H9 (cell line): ENCODE measurements around the gene ADISSP. TPM values are rescaled to one million over a fixed set of nuclear protein-coding genes. Genes with fewer than 3 reads are reported as not detected.

Source experiments
- DNase-seq: peaks from one replicate; pipeline ENCODE4 v3.0.0-alpha.2; 2017
- H2AFZ ChIP-seq: one replicate; pipeline ENCODE4 v1.6.1; 2013; ENCODE audit warnings: mild to moderate bottlenecking, low read length, control low read depth, moderate library complexity
- H2AK5ac ChIP-seq: 2 replicates; pipeline ENCODE4 v1.6.1; 2013; ENCODE audit warnings: low read length, control low read depth, mixed read lengths; ENCODE audit not compliant: insufficient read length
- H2BK120ac ChIP-seq: one replicate; pipeline ENCODE4 v1.6.1; 2013; ENCODE audit warnings: low read depth, mild to moderate bottlenecking, low read length, control low read depth, inconsistent platforms; ENCODE audit not compliant: poor library complexity, severe bottlenecking
- H2BK12ac ChIP-seq: 2 replicates; pipeline ENCODE4 v1.6.1; 2013; ENCODE audit warnings: low read length, control low read depth, mixed read lengths, low read depth; ENCODE audit not compliant: insufficient read length
- H2BK15ac ChIP-seq: 2 replicates; pipeline ENCODE4 v1.6.1; 2013; ENCODE audit warnings: low read depth, low read length, control low read depth
- H2BK20ac ChIP-seq: one replicate; pipeline ENCODE4 v1.6.1; 2013; ENCODE audit warnings: low read depth, mild to moderate bottlenecking, low read length, control low read depth, inconsistent platforms; ENCODE audit not compliant: poor library complexity, severe bottlenecking
- H2BK5ac ChIP-seq: 2 replicates; pipeline ENCODE4 v1.6.1; 2013; ENCODE audit warnings: low read length, control low read depth, mixed read lengths; ENCODE audit not compliant: insufficient read length
- H3K14ac ChIP-seq: 2 replicates; pipeline ENCODE4 v1.6.1; 2013; ENCODE audit warnings: low read length, control low read depth; ENCODE audit not compliant: insufficient read depth
- H3K18ac ChIP-seq: 2 replicates; pipeline ENCODE4 v1.6.1; 2013; ENCODE audit warnings: low read depth, mild to moderate bottlenecking, mixed read lengths, low read length, control low read depth; ENCODE audit not compliant: insufficient read length
- H3K23ac ChIP-seq: 2 replicates; pipeline ENCODE4 v1.6.1; 2013; ENCODE audit warnings: low read length, control low read depth, mixed read lengths, low read depth; ENCODE audit not compliant: insufficient read length
- H3K23me2 ChIP-seq: 2 replicates; pipeline ENCODE4 v1.6.1; 2013; ENCODE audit warnings: low read depth, mild to moderate bottlenecking, mixed read lengths, low read length, control low read depth; ENCODE audit not compliant: insufficient read length, poor library complexity, severe bottlenecking
- H3K27ac ChIP-seq: 2 replicates; pipeline ENCODE4 v1.5.1; 2013; ENCODE audit warnings: low read length, control low read depth, mixed read lengths, low read depth; ENCODE audit not compliant: insufficient read length
- H3K27me3 ChIP-seq: 2 replicates; pipeline ENCODE4 v1.6.1; 2013; ENCODE audit warnings: low read length, control low read depth, inconsistent platforms; ENCODE audit not compliant: insufficient read depth
- H3K4ac ChIP-seq: 2 replicates; pipeline ENCODE4 v1.6.1; 2013; ENCODE audit warnings: low read depth, mild to moderate bottlenecking, control low read depth, inconsistent platforms, low read length, moderate library complexity
- H3K4me1 ChIP-seq: 2 replicates; pipeline ENCODE4 v1.6.1; 2013; ENCODE audit warnings: low read length, control low read depth, inconsistent platforms; ENCODE audit not compliant: insufficient read depth
- H3K4me2 ChIP-seq: 2 replicates; pipeline ENCODE4 v1.6.1; 2013; ENCODE audit warnings: low read length, control low read depth, mixed read lengths; ENCODE audit not compliant: insufficient read length, insufficient read depth
- H3K56ac ChIP-seq: 2 replicates; pipeline ENCODE4 v1.6.1; 2013; ENCODE audit warnings: low read depth, mild to moderate bottlenecking, mixed read lengths, low read length, control low read depth; ENCODE audit not compliant: insufficient read length
- H3K79me1 ChIP-seq: 2 replicates; pipeline ENCODE4 v1.6.1; 2013; ENCODE audit warnings: low read depth, mild to moderate bottlenecking, moderate library complexity, low read length, control low read depth, inconsistent platforms; ENCODE audit not compliant: insufficient read depth, poor library complexity, severe bottlenecking
- H3K79me2 ChIP-seq: 2 replicates; pipeline ENCODE4 v1.6.1; 2013; ENCODE audit warnings: low read length, control low read depth, inconsistent platforms; ENCODE audit not compliant: insufficient read depth
- H3K9ac ChIP-seq: 2 replicates; pipeline ENCODE4 v1.6.1; 2013; ENCODE audit warnings: low read length, control low read depth, mixed read lengths; ENCODE audit not compliant: insufficient read length; ENCODE audit errors: extremely low read depth
- H3K9me3 ChIP-seq: one replicate; pipeline ENCODE4 v1.6.1; 2013; ENCODE audit warnings: low read depth, low read length, inconsistent platforms; ENCODE audit not compliant: control insufficient read depth
- H3T11ph ChIP-seq: one replicate; pipeline ENCODE4 v1.6.1; 2013; ENCODE audit warnings: mild to moderate bottlenecking, low read length, control low read depth, inconsistent platforms
- H4K20me1 ChIP-seq: one replicate; pipeline ENCODE4 v1.6.1; 2013; ENCODE audit not compliant: control insufficient read depth, insufficient read length, insufficient read depth
- H4K5ac ChIP-seq: 2 replicates; pipeline ENCODE4 v1.6.1; 2013; ENCODE audit warnings: low read depth, mild to moderate bottlenecking, mixed read lengths, low read length, control low read depth; ENCODE audit not compliant: insufficient read length
- H4K8ac ChIP-seq: replicated peaks from 2 replicates; pipeline ENCODE4 v1.6.1; 2013; ENCODE audit warnings: low read length, control low read depth, mixed read lengths, low read depth; ENCODE audit not compliant: insufficient read length
- H4K91ac ChIP-seq: 2 replicates; pipeline ENCODE4 v1.6.1; 2013; ENCODE audit warnings: low read depth, mild to moderate bottlenecking, moderate library complexity, mixed read lengths, low read length, control low read depth; ENCODE audit not compliant: insufficient read length
- H3K27ac Mint-ChIP-seq, 3 experiments: 2 replicates in 2 of 3; 3 replicates in 1 of 3; pipeline ENCODE4 v1.8.0; 2020 to 2021; ENCODE audit warnings: mixed read lengths in 3 of 3, mild to moderate bottlenecking in 1 of 3, moderate library complexity in 1 of 3
- H3K27me3 Mint-ChIP-seq: 2 replicates; pipeline ENCODE4 v1.8.0; 2021; ENCODE audit warnings: low read depth, mild to moderate bottlenecking, moderate library complexity, mixed read lengths
- H3K36me3 Mint-ChIP-seq, 3 experiments: 2 replicates in 2 of 3; 3 replicates in 1 of 3; pipeline ENCODE4 v1.8.0; 2020 to 2021; ENCODE audit warnings: low read depth in 3 of 3, mixed read lengths in 3 of 3; ENCODE audit not compliant: insufficient read depth in 1 of 3
- H3K4me1 Mint-ChIP-seq, 2 experiments: 2 replicates each; pipeline ENCODE4 v1.8.0; 2020; ENCODE audit warnings: mixed read lengths in 2 of 2
- H3K4me3 Mint-ChIP-seq, 2 experiments: 2 replicates in 1 of 2; 3 replicates in 1 of 2; pipeline ENCODE4 v1.8.0; 2020 to 2021; ENCODE audit warnings: mild to moderate bottlenecking in 2 of 2, mixed read lengths in 2 of 2, moderate library complexity in 1 of 2
- H3K9me3 Mint-ChIP-seq, 2 experiments: 2 replicates in 1 of 2; 3 replicates in 1 of 2; pipeline ENCODE4 v1.8.0; 2020; ENCODE audit warnings: mild to moderate bottlenecking in 2 of 2, mixed read lengths in 2 of 2, moderate library complexity in 1 of 2
- WGBS: extraction: QIAGEN DNeasy Blood & Tissue Kit; methylation state at CpG from one replicate; pipeline ENCODE4 v1.1.7; 2013; ENCODE audit warnings: missing lambda C conversion rate, low lambda C conversion rate, mixed read lengths; ENCODE audit not compliant: insufficient read length; ENCODE audit errors: extremely low coverage; 5-methylcytosine and 5-hydroxymethylcytosine counted together
- total RNA-seq: library from RNA; stranded (reverse); gene quantifications from 2 replicates; pipeline ENCODE4 v1.2.1, GENCODE V29; 2021
- TF ChIP-seq, protein P1 (sequence below): fragments of 200-600 bp; sonication (generic); conservative IDR thresholded peaks from 3 replicates; pipeline ENCODE4 v1.8.0; 2021; ENCODE audit warnings: antibody characterized with exemption, mild to moderate bottlenecking

Gene ADISSP
- total RNA-seq, 1 experiment from 2014 or later = 80.9 TPM

DNA sequence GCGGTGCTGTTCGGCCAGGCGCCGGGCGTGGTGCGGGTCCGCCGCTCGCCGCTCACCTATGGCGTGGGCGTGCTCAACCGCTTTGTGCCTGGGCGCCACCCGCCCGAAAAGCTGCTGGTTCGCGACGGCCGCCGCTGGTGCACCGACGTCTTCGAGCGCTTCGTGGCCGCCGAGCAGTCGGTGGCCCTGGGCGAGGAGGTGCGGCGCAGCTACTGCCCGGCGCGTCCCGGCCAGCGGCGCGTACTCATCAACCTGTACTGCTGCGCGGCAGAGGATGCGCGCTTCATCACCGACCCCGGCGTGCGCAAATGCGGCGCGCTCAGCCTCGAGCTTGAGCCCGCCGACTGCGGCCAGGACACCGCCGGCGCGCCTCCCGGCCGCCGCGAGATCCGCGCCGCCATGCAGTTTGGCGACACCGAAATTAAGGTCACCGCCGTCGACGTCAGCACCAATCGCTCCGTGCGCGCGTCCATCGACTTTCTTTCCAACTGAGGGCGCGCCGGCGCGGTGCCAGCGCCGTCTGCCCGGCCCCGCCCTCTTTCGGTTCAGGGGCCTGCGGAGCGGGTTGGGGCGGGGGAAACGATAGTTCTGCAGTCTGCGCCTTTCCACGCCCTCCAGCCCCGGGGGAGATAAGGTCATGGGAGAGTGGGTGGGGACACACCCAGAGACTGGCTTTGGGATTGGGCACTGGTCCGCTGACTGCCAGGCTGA lies 15.7 kb downstream of the ADISSP start:
- Histone ChIP-seq H3K14ac (no peak overlapping the region), H3K4ac (no peak overlapping the region), H3K23me2 (peaks cover 19% of the 10 kb centered on the region), H4K91ac (no peak overlapping the region), H3K27me3 (peaks cover 13% of the 10 kb centered on the region), H3K56ac (no peak overlapping the region), H2BK5ac (no peak overlapping the region), H3K9ac (no peak overlapping the region), H2BK120ac (no peak overlapping the region), H2BK12ac (no peak overlapping the region), H3T11ph (no peak overlapping the region), H2AK5ac (no peak overlapping the region), H3K9me3 (no peaks in the 10 kb centered on the region), H2BK15ac (no peak overlapping the region), H4K5ac (no peak overlapping the region), H3K79me2 (no peaks in the 10 kb centered on the region), H3K27ac (no peak overlapping the region), H2AFZ (no peak overlapping the region), H3K18ac (no peak overlapping the region), H3K23ac (no peak overlapping the region), H3K79me1 (no peaks in the 10 kb centered on the region), H4K8ac (no peak overlapping the region), H3K4me2 (peak overlapping the region; percentile 50), H2BK20ac (no peak overlapping the region), H4K20me1 (no peaks in the 10 kb centered on the region), H3K4me1 (peaks cover 2% of the 10 kb centered on the region; the same call in 1 of the 2 replicates)
- H3K9me3 Mint-ChIP-seq = no peaks in the 10 kb centered on the region
- peaks cover 6 to 21% (median 14%) of the 10 kb centered on the region in 3 experiments; a peak in 6 of 7 replicates for H3K36me3 Mint-ChIP-seq
- no peak overlapping the region for H3K27ac Mint-ChIP-seq
- WGBS = no CpG with 5 or more reads among the region's 95 CpGs
- H3K4me1 Mint-ChIP-seq = peaks cover 7 to 14% of the 10 kb centered on the region in 2 experiments; a peak in 3 of 4 replicates
- peak; percentile 95 for DNase-seq
- TF ChIP-seq, protein P1, sequence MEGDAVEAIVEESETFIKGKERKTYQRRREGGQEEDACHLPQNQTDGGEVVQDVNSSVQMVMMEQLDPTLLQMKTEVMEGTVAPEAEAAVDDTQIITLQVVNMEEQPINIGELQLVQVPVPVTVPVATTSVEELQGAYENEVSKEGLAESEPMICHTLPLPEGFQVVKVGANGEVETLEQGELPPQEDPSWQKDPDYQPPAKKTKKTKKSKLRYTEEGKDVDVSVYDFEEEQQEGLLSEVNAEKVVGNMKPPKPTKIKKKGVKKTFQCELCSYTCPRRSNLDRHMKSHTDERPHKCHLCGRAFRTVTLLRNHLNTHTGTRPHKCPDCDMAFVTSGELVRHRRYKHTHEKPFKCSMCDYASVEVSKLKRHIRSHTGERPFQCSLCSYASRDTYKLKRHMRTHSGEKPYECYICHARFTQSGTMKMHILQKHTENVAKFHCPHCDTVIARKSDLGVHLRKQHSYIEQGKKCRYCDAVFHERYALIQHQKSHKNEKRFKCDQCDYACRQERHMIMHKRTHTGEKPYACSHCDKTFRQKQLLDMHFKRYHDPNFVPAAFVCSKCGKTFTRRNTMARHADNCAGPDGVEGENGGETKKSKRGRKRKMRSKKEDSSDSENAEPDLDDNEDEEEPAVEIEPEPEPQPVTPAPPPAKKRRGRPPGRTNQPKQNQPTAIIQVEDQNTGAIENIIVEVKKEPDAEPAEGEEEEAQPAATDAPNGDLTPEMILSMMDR = no peak
- peaks cover 47% of the 10 kb centered on the region for H3K27me3 Mint-ChIP-seq
- peak overlapping the region; percentile 49 to 73 for H3K4me3 Mint-ChIP-seq
